A549 (cell line): ENCODE measurements around the gene CRACDL. TPM values are rescaled to one million over a fixed set of nuclear protein-coding genes. Genes with fewer than 3 reads are reported as not detected.

Source experiments
- ATAC-seq, 2 experiments: fragments of 200-7000 bp in 1 of 2; fragments of >200 bp in 1 of 2; cut with Nextera tagmentation in 1 of 2; cut with Tn5 transposase in 1 of 2; 3 replicates each; pipeline versions ENCODE4 v1.8.0 to v1.9.1; 2018 to 2020; ENCODE audit warnings: mild to moderate bottlenecking in 1 of 2, moderate library complexity in 1 of 2
- CTCF ChIA-PET: fragments of 300-600 bp; sonication (Branson Sonifier 250); formaldehyde crosslinking; extraction: SDS; loops from one replicate; lab custom pipeline; 2021; ENCODE audit warnings: antibody characterized with exemption, inconsistent platforms; lab: Yijun Ruan, JAX
- POLR2A ChIA-PET: fragments of 350-600 bp; formaldehyde crosslinking; extraction: SDS; loops from one replicate; lab custom pipeline; 2021; ENCODE audit warnings: antibody characterized with exemption, inconsistent platforms; lab: Yijun Ruan, JAX
- DNase-seq, 2 experiments: peaks; one replicate each; pipeline versions ENCODE4 v3.0.0 to v3.0.0-alpha.2; 2011 to 2016; ENCODE audit warnings: low read depth in 1 of 2, low spot score in 1 of 2
- FAIRE-seq: peaks from 2 replicates; lab custom pipeline; 2011; peaks lifted over from hg19 to GRCh38; lab: Jason Lieb, UNC
- H3K27ac ChIP-seq, 2 experiments: fragments of >200 bp; sonication (Bioruptor Twin); formaldehyde crosslinking; 3 replicates each; pipeline ENCODE4 v1.5.1; 2016 to 2017
- H3K4me1 ChIP-seq: fragments of >200 bp; sonication (Bioruptor Twin); formaldehyde crosslinking; 3 replicates; pipeline ENCODE4 v1.6.1; 2016
- H3K4me2 ChIP-seq: fragments of >200 bp; sonication (Bioruptor Twin); formaldehyde crosslinking; 3 replicates; pipeline ENCODE4 v1.6.1; 2016
- H3K4me3 ChIP-seq: fragments of >200 bp; sonication (Bioruptor Twin); formaldehyde crosslinking; 3 replicates; pipeline ENCODE4 v1.5.1; 2016
- H3K9me3 ChIP-seq: fragments of >200 bp; sonication (Bioruptor Twin); formaldehyde crosslinking; 3 replicates; pipeline ENCODE4 v1.6.1; 2016
- BHLHE40 ChIP-seq: IDR thresholded peaks from 2 replicates; pipeline ENCODE4 v1.6.1; 2012; ENCODE audit warnings: low read depth, low read length, inconsistent platforms
- CBX2 ChIP-seq: fragments of 200-600 bp; sonication (generic); IDR thresholded peaks from 2 replicates; pipeline ENCODE4 v1.6.1; 2016; ENCODE audit warnings: low read depth, mild to moderate bottlenecking, borderline replicate concordance
- CHD4 ChIP-seq: fragments of 200-600 bp; sonication (generic); IDR thresholded peaks from 2 replicates; pipeline ENCODE4 v1.6.1; 2016; ENCODE audit warnings: antibody characterized with exemption, mild to moderate bottlenecking, borderline replicate concordance
- ESRRA ChIP-seq: fragments of 150-350 bp; IDR thresholded peaks from 2 replicates; pipeline ENCODE4 v1.6.1; 2014; ENCODE audit warnings: mild to moderate bottlenecking, low read length, borderline replicate concordance
- FOSB ChIP-seq: fragments of 250-450 bp; sonication (Bioruptor Pico); IDR thresholded peaks from 2 replicates; pipeline ENCODE4 v1.5.0; 2020; ENCODE audit warnings: mild to moderate bottlenecking, moderate library complexity
- FOSL2 ChIP-seq, 2 experiments: fragments of 450-650 bp in 1 of 2; fragments of >200 bp in 1 of 2; sonication (Bioruptor Twin) in 1 of 2; formaldehyde crosslinking; IDR thresholded peaks; 2 replicates each; pipeline versions ENCODE4 v1.5.0 to v1.6.1; 2016 to 2020; ENCODE audit warnings: mild to moderate bottlenecking in 1 of 2, moderate library complexity in 1 of 2
- HOXB13 ChIP-seq: fragments of 250-450 bp; sonication (Bioruptor Pico); IDR thresholded peaks from 2 replicates; pipeline ENCODE4 v1.5.0; 2020; ENCODE audit warnings: low read depth, mild to moderate bottlenecking, moderate library complexity
- JUN ChIP-seq, 2 experiments: fragments of >200 bp; sonication (Bioruptor Twin); formaldehyde crosslinking; IDR thresholded peaks; 2 replicates in 1 of 2; 3 replicates in 1 of 2; pipeline ENCODE4 v1.6.1; 2016 to 2017
- KDM1A ChIP-seq: fragments of 200-600 bp; sonication (generic); IDR thresholded peaks from 2 replicates; pipeline ENCODE4 v1.6.1; 2016; ENCODE audit warnings: low read depth, mild to moderate bottlenecking
- NFE2L2 ChIP-seq: fragments of 150-350 bp; conservative IDR thresholded peaks from 2 replicates; pipeline ENCODE4 v1.6.1; 2014; ENCODE audit warnings: low read length
- NPAS2 ChIP-seq: fragments of 250-450 bp; sonication (Bioruptor Pico); IDR thresholded peaks from 2 replicates; pipeline ENCODE4 v1.8.0; 2022; ENCODE audit warnings: mild to moderate bottlenecking, moderate library complexity, borderline replicate concordance
- POLR2A ChIP-seq: IDR thresholded peaks from 2 replicates; pipeline ENCODE4 v1.6.1; 2012; ENCODE audit warnings: mild to moderate bottlenecking, low read length
- POLR2AphosphoS2 ChIP-seq: conservative IDR thresholded peaks from 2 replicates; pipeline ENCODE4 v1.6.1; 2012; ENCODE audit warnings: low read length, improper control_type of control experiment, inconsistent platforms
- RNF2 ChIP-seq: fragments of 200-600 bp; sonication (generic); IDR thresholded peaks from 2 replicates; pipeline ENCODE4 v1.6.1; 2016; ENCODE audit warnings: low read depth, mild to moderate bottlenecking, antibody characterized with exemption, moderate library complexity, borderline replicate concordance
- TFCP2L1 ChIP-seq: fragments of 250-450 bp; sonication (Bioruptor Pico); IDR thresholded peaks from 2 replicates; pipeline ENCODE4 v1.5.0; 2021; ENCODE audit warnings: mild to moderate bottlenecking
- TP53 ChIP-seq: fragments of 250-450 bp; sonication (Bioruptor Pico); IDR thresholded peaks from 2 replicates; pipeline ENCODE4 v1.5.0; 2021; ENCODE audit warnings: mild to moderate bottlenecking, moderate library complexity
- ZSCAN20 ChIP-seq: fragments of 250-450 bp; sonication (Bioruptor Pico); IDR thresholded peaks from 2 replicates; pipeline ENCODE4 v1.8.0; 2022; ENCODE audit warnings: mild to moderate bottlenecking, moderate library complexity
- WGBS: methylation state at CpG from one replicate; pipeline ENCODE4 v1.1.6; 2017; ENCODE audit errors: missing lambda C conversion rate; 5-methylcytosine and 5-hydroxymethylcytosine counted together
- polyA plus RNA-seq, 4 experiments: library from polyadenylated mRNA; depleted of rRNA in 3 of 4; stranded (reverse); fragments of >200 nt; fragmentation: RNase III in 1 of 4; extraction: RNeasy Plus Mini Kit Qiagen cat#74134 plus additional on column Dnase treatment in 1 of 4; gene quantifications; 2 replicates in 3 of 4; 3 replicates in 1 of 4; pipeline ENCODE4 v1.2.3, GENCODE V29; 2011 to 2017
- TF ChIP-seq, protein P1 (sequence below): fragments of 200-600 bp; sonication (generic); IDR thresholded peaks from 2 replicates; pipeline ENCODE4 v1.6.1; 2016; ENCODE audit warnings: antibody characterized with exemption, mild to moderate bottlenecking, moderate library complexity
- TF ChIP-seq, protein P2 (sequence below): IDR thresholded peaks from 2 replicates; pipeline ENCODE4 v1.6.1; 2012; ENCODE audit warnings: low read depth, borderline replicate concordance
- TF ChIP-seq, protein P3 (sequence below): fragments of 250-450 bp; sonication (Bioruptor Pico); IDR thresholded peaks from 2 replicates; pipeline ENCODE4 v1.5.0; 2021; ENCODE audit warnings: mild to moderate bottlenecking, moderate library complexity, borderline replicate concordance
- TF ChIP-seq, protein P4 (sequence below): fragments of >200 bp; sonication (Bioruptor Twin); formaldehyde crosslinking; IDR thresholded peaks from 3 replicates; pipeline ENCODE4 v1.5.1; 2016
- TF ChIP-seq, protein P5 (sequence below): fragments of >200 bp; sonication (Bioruptor Twin); formaldehyde crosslinking; IDR thresholded peaks from 2 replicates; pipeline ENCODE4 v1.6.1; 2016

The CRACDL gene
- polyA plus RNA-seq, 2 of the 4 experiments (the other 2 are of a cell fraction), result 0.21 to 0.36 TPM

DNA sequence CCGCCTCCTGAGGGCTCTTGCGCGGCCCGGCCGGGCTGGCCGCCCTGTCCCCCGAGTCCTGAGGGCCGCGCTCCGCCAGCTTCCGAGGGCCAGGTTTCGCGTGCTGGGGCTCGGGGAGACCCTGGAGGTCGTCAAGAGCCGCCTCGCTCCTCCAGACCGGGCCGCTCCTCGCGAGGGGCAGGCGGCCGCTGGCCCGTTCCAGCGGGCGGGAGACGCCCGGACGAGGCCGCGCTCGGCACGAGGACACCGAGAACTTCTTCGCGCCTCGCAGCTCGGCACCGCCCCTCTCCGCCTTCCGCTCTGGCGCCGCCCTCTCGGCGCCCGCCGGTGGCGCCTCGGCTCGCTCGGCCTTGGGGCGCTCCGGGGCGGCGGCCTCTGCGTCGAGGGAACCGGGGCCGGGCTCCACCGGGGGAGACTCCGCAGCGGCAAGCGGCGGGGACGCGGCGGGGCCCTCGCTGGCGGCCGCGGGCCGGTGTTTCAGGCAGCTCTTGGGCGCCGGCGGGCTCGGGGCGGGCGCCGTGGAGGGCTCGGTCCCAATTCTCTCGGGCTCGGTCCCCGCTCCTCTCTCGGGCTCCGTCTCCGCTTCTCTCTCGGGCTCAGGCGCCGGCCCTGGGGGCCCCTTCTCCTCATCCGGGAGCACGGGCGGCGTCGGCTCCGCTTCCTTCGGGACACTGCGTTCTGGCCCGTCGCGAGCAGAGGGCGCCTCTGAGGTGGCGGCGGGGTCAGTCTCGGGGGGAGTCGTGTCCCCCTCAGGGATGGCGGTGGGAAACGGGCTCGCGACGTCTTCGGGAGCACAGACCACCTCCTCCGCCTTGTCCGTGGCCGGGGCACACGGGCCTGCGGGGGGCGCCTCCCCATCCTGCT is 113.5 kb downstream of the CRACDL start:
- WGBS, result 85% methylated on average over 43 of the region's 117 CpGs
- POLR2A ChIA-PET, result no interaction called here
- H3K4me1 ChIP-seq, result no peaks in the 10 kb centered on the region
- ATAC-seq, result no peak
- no peak overlapping the region for H3K4me2 ChIP-seq
- no peak for DNase-seq
- H3K4me3 ChIP-seq, result no peak overlapping the region
- CTCF ChIA-PET, result interaction anchor here (0.6 to 2.9 kb wide), 5 partner anchors 8 to 254 kb away, joined by 3 to 13 read pairs (median 3); no protein-coding TSS in a partner anchor
- no peak for FAIRE-seq
- TF ChIP-seq, protein P1, sequence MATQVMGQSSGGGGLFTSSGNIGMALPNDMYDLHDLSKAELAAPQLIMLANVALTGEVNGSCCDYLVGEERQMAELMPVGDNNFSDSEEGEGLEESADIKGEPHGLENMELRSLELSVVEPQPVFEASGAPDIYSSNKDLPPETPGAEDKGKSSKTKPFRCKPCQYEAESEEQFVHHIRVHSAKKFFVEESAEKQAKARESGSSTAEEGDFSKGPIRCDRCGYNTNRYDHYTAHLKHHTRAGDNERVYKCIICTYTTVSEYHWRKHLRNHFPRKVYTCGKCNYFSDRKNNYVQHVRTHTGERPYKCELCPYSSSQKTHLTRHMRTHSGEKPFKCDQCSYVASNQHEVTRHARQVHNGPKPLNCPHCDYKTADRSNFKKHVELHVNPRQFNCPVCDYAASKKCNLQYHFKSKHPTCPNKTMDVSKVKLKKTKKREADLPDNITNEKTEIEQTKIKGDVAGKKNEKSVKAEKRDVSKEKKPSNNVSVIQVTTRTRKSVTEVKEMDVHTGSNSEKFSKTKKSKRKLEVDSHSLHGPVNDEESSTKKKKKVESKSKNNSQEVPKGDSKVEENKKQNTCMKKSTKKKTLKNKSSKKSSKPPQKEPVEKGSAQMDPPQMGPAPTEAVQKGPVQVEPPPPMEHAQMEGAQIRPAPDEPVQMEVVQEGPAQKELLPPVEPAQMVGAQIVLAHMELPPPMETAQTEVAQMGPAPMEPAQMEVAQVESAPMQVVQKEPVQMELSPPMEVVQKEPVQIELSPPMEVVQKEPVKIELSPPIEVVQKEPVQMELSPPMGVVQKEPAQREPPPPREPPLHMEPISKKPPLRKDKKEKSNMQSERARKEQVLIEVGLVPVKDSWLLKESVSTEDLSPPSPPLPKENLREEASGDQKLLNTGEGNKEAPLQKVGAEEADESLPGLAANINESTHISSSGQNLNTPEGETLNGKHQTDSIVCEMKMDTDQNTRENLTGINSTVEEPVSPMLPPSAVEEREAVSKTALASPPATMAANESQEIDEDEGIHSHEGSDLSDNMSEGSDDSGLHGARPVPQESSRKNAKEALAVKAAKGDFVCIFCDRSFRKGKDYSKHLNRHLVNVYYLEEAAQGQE, result no peak
- TF ChIP-seq FOSL2 (IDR thresholded peaks at IDR 0.05) (no peak), FOSL2 (CRISPR knock-in tag; IDR thresholded peaks at IDR 0.05) (no peak), HOXB13 (CRISPR knock-in tag) (no peak), POLR2AphosphoS2 (no peak), FOSB (no peak), RNF2 (no peak), BHLHE40 (no peak), POLR2A (no peak), CBX2 (no peak), JUN (IDR thresholded peaks at IDR 0.05) (no peak), NFE2L2 (no peak)
- TF ChIP-seq, protein P2, sequence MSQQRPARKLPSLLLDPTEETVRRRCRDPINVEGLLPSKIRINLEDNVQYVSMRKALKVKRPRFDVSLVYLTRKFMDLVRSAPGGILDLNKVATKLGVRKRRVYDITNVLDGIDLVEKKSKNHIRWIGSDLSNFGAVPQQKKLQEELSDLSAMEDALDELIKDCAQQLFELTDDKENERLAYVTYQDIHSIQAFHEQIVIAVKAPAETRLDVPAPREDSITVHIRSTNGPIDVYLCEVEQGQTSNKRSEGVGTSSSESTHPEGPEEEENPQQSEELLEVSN, result no peak
- TF ChIP-seq, protein P3, sequence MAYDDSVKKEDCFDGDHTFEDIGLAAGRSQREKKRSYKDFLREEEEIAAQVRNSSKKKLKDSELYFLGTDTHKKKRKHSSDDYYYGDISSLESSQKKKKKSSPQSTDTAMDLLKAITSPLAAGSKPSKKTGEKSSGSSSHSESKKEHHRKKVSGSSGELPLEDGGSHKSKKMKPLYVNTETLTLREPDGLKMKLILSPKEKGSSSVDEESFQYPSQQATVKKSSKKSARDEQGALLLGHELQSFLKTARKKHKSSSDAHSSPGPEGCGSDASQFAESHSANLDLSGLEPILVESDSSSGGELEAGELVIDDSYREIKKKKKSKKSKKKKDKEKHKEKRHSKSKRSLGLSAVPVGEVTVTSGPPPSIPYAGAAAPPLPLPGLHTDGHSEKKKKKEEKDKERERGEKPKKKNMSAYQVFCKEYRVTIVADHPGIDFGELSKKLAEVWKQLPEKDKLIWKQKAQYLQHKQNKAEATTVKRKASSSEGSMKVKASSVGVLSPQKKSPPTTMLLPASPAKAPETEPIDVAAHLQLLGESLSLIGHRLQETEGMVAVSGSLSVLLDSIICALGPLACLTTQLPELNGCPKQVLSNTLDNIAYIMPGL (CRISPR knock-in tag), result no peak
- H3K9me3 ChIP-seq, result no peaks in the 10 kb centered on the region
- no peak overlapping the region for H3K27ac ChIP-seq

DNA sequence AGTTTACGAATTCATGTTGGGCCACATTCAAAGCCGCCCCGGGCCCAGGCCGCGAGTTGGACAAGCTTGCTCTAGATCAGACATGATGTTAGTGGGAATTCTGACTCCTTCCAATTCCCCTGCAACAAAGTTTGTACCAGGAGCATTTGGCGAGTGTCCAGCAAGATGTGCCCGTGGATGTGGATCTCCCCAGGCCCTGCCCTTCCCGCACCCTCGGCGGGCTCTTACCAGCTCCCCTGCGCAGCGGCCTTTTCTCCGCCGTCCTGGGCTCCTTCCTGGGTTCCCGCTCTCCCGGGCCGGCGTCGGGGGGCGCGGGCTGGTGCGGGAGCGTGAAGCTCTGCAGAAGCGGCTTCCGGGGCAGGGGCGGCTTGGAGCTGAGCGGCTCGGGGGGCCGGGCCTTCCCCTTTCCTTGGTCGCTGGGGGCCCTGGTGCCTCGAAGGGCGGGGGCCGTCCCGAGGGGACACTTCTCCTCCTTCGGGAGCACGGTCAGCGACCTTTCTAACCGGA is 114.3 kb downstream of the CRACDL start:
- no peak for ATAC-seq
- CTCF ChIA-PET, result interaction anchor here (0.6 to 2.9 kb wide), 6 partner anchors 9 to 253 kb away, joined by 3 to 13 read pairs (median 4); no protein-coding TSS in a partner anchor
- no peaks in the 10 kb centered on the region for H3K9me3 ChIP-seq
- no peak overlapping the region for H3K4me2 ChIP-seq
- no peak for TF ChIP-seq ESRRA
- no peak for TF ChIP-seq BHLHE40
- no peak for TF ChIP-seq KDM1A
- no peak for TF ChIP-seq TP53
- no peak for TF ChIP-seq TFCP2L1 (CRISPR knock-in tag)
- TF ChIP-seq CHD4, result no peak
- TF ChIP-seq, protein P4, sequence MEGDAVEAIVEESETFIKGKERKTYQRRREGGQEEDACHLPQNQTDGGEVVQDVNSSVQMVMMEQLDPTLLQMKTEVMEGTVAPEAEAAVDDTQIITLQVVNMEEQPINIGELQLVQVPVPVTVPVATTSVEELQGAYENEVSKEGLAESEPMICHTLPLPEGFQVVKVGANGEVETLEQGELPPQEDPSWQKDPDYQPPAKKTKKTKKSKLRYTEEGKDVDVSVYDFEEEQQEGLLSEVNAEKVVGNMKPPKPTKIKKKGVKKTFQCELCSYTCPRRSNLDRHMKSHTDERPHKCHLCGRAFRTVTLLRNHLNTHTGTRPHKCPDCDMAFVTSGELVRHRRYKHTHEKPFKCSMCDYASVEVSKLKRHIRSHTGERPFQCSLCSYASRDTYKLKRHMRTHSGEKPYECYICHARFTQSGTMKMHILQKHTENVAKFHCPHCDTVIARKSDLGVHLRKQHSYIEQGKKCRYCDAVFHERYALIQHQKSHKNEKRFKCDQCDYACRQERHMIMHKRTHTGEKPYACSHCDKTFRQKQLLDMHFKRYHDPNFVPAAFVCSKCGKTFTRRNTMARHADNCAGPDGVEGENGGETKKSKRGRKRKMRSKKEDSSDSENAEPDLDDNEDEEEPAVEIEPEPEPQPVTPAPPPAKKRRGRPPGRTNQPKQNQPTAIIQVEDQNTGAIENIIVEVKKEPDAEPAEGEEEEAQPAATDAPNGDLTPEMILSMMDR, result no peak
- TF ChIP-seq JUN (IDR thresholded peaks at IDR 0.05), result no peak
- TF ChIP-seq, protein P5, sequence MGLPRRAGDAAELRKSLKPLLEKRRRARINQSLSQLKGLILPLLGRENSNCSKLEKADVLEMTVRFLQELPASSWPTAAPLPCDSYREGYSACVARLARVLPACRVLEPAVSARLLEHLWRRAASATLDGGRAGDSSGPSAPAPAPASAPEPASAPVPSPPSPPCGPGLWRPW, result no peak
- TF ChIP-seq, protein P2, result no peak
- TF ChIP-seq HOXB13 (CRISPR knock-in tag), result no peak
- TF ChIP-seq FOSL2 (IDR thresholded peaks at IDR 0.05), result no peak
- TF ChIP-seq FOSL2 (CRISPR knock-in tag; IDR thresholded peaks at IDR 0.05), result no peak
- no peak for TF ChIP-seq ZSCAN20 (CRISPR knock-in tag)
- no peak for TF ChIP-seq NPAS2
- TF ChIP-seq, all 56 proteins: peak for 0
- 90% methylated on average over 25 of the region's 38 CpGs for WGBS
- POLR2A ChIA-PET, result no interaction called here
- no peak overlapping the region for H3K4me3 ChIP-seq
- FAIRE-seq, result no peak
- H3K4me1 ChIP-seq, result no peaks in the 10 kb centered on the region
- no peak overlapping the region for H3K27ac ChIP-seq
- DNase-seq, result no peak
